HepG2 (cell line): ENCODE measurements around the gene TNFAIP2. TPM values are rescaled to one million over a fixed set of nuclear protein-coding genes. Genes with fewer than 3 reads are reported as not detected.

Experiments used
- AHR ChIP-seq: IDR thresholded peaks from 2 replicates; pipeline ENCODE4 v1.6.1; 2018; ENCODE audit warnings: missing genetic modification reagents, missing compliant biosample characterization
- ATF1 ChIP-seq: IDR thresholded peaks from 2 replicates; pipeline ENCODE4 v1.6.1; 2016; ENCODE audit warnings: mild to moderate bottlenecking, control low read depth
- DMAP1 ChIP-seq: IDR thresholded peaks from 2 replicates; pipeline ENCODE4 v1.6.1; 2016
- EP300 ChIP-seq, 3 experiments: sonication (generic) in 1 of 3; formaldehyde crosslinking in 1 of 3; IDR thresholded peaks; 2 replicates each; pipeline versions ENCODE4 v1.5.1 to v1.6.1; 2011 to 2020; ENCODE audit warnings: low read depth in 2 of 3, low read length in 2 of 3, borderline replicate concordance in 1 of 3, improper control_type of control experiment in 1 of 3, mild to moderate bottlenecking in 1 of 3, missing genetic modification reagents in 1 of 3, moderate library complexity in 1 of 3
- HBP1 ChIP-seq: IDR thresholded peaks from 2 replicates; pipeline ENCODE4 v1.6.1; 2016; ENCODE audit warnings: low read depth, control low read depth
- HOXA5 ChIP-seq: sonication (generic); formaldehyde crosslinking; IDR thresholded peaks from 2 replicates; pipeline ENCODE4 v1.4.0; 2020; ENCODE audit warnings: missing genetic modification reagents
- NFATC3 ChIP-seq: sonication (generic); formaldehyde crosslinking; IDR thresholded peaks from 2 replicates; pipeline ENCODE4 v1.5.1; 2020; ENCODE audit warnings: mild to moderate bottlenecking, missing genetic modification reagents
- POGZ ChIP-seq: sonication (generic); formaldehyde crosslinking; IDR thresholded peaks from 2 replicates; pipeline ENCODE4 v1.4.0; 2020; ENCODE audit warnings: mild to moderate bottlenecking, missing genetic modification reagents
- SALL1 ChIP-seq: sonication (generic); formaldehyde crosslinking; IDR thresholded peaks from 2 replicates; pipeline ENCODE4 v1.8.0; 2022; ENCODE audit warnings: mild to moderate bottlenecking, missing genetic modification reagents
- SMAD1 ChIP-seq: sonication (generic); formaldehyde crosslinking; IDR thresholded peaks from 2 replicates; pipeline ENCODE4 v1.4.0; 2020; ENCODE audit warnings: missing genetic modification reagents, low read depth, mild to moderate bottlenecking, borderline replicate concordance
- XRCC5 ChIP-seq: fragments of 200-400 bp; formaldehyde crosslinking; optimal IDR thresholded peaks from 2 replicates; pipeline ENCODE3; 2017; ENCODE audit warnings: mild to moderate bottlenecking, low read length
- ZBTB42 ChIP-seq: sonication (generic); formaldehyde crosslinking; IDR thresholded peaks from 2 replicates; pipeline ENCODE4 v1.5.0; 2020; ENCODE audit warnings: mild to moderate bottlenecking, missing genetic modification reagents
- ZNF33A ChIP-seq: sonication (generic); formaldehyde crosslinking; IDR thresholded peaks from 2 replicates; pipeline ENCODE4 v1.5.1; 2020; ENCODE audit warnings: missing genetic modification reagents, mild to moderate bottlenecking, moderate library complexity, borderline replicate concordance
- ZNF430 ChIP-seq: sonication (generic); formaldehyde crosslinking; IDR thresholded peaks from 2 replicates; pipeline ENCODE4 v1.9.0; 2021; ENCODE audit warnings: mild to moderate bottlenecking, missing genetic modification reagents
- ZNF7 ChIP-seq: IDR thresholded peaks from 2 replicates; pipeline ENCODE4 v1.6.1; 2016; ENCODE audit warnings: missing biosample characterization, missing genetic modification reagents
- ZNF770 ChIP-seq: sonication (generic); formaldehyde crosslinking; IDR thresholded peaks from 2 replicates; pipeline ENCODE4 v1.5.0; 2020; ENCODE audit warnings: mild to moderate bottlenecking, missing genetic modification reagents
- ZSCAN20 ChIP-seq: sonication (generic); formaldehyde crosslinking; IDR thresholded peaks from 2 replicates; pipeline ENCODE4 v1.4.0; 2020; ENCODE audit warnings: missing genetic modification reagents, mild to moderate bottlenecking, borderline replicate concordance
- polyA plus RNA-seq, 8 experiments: library from polyadenylated mRNA; depleted of rRNA in 3 of 8; stranded (reverse) in 7 of 8; unstranded in 1 of 8; fragments of >200 nt; fragmentation: Illumina TruSeq in 4 of 8; extraction: Trizol in 4 of 8; gene quantifications; 2 replicates each; pipeline versions ENCODE4 v1.2.1 to v1.2.3, GENCODE V29; 2011 to 2016; ENCODE audit warnings: low read depth in 4 of 8, missing spikeins in 1 of 8, mixed read lengths in 1 of 8; ENCODE audit not compliant: insufficient read depth in 1 of 8
- total RNA-seq, 5 experiments: library from RNA; depleted of rRNA; stranded (reverse); fragments of >200 nt; fragmentation: Illumina TruSeq; extraction: Trizol; gene quantifications; 2 replicates each; pipeline ENCODE4 v1.2.3, GENCODE V29; 2016; ENCODE audit warnings: low read depth in 1 of 5
- TF ChIP-seq, protein P1 (sequence below): sonication (generic); formaldehyde crosslinking; conservative IDR thresholded peaks from 2 replicates; pipeline ENCODE4 v1.4.0; 2020; ENCODE audit warnings: missing genetic modification reagents
- TF ChIP-seq, protein P2 (sequence below): sonication (generic); formaldehyde crosslinking; IDR thresholded peaks from 2 replicates; pipeline ENCODE4 v1.4.0; 2020; ENCODE audit warnings: missing genetic modification reagents
- TF ChIP-seq, protein P3 (sequence below): sonication (generic); formaldehyde crosslinking; IDR thresholded peaks from 2 replicates; pipeline ENCODE4 v1.5.0; 2020; ENCODE audit warnings: mild to moderate bottlenecking, missing genetic modification reagents

The TNFAIP2 gene
- total and polyA plus RNA-seq, 2 of the 13 experiments (the other 11 are each of a cell fraction or from before 2014, with no cell fraction given): 0.46 to 1.5 TPM

GRCh38 chr14:103103461-103104388, 19.5 kb upstream of the TNFAIP2 start (continued):
- TF ChIP-seq, protein P1, sequence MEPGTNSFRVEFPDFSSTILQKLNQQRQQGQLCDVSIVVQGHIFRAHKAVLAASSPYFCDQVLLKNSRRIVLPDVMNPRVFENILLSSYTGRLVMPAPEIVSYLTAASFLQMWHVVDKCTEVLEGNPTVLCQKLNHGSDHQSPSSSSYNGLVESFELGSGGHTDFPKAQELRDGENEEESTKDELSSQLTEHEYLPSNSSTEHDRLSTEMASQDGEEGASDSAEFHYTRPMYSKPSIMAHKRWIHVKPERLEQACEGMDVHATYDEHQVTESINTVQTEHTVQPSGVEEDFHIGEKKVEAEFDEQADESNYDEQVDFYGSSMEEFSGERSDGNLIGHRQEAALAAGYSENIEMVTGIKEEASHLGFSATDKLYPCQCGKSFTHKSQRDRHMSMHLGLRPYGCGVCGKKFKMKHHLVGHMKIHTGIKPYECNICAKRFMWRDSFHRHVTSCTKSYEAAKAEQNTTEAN: peak; percentile 69
- peak; percentile 32; the same call in 1 of the 2 replicates for TF ChIP-seq ZNF430 (CRISPR knock-in tag)
- TF ChIP-seq, protein P2, sequence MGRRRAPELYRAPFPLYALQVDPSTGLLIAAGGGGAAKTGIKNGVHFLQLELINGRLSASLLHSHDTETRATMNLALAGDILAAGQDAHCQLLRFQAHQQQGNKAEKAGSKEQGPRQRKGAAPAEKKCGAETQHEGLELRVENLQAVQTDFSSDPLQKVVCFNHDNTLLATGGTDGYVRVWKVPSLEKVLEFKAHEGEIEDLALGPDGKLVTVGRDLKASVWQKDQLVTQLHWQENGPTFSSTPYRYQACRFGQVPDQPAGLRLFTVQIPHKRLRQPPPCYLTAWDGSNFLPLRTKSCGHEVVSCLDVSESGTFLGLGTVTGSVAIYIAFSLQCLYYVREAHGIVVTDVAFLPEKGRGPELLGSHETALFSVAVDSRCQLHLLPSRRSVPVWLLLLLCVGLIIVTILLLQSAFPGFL (CRISPR knock-in tag): no peak
- no peak for TF ChIP-seq HOXA5 (CRISPR knock-in tag)
- 0 out of 2 replicates have a peak, but pooled peaks have one; percentile 21 for TF ChIP-seq DMAP1 (CRISPR knock-in tag)
- TF ChIP-seq, protein P3, sequence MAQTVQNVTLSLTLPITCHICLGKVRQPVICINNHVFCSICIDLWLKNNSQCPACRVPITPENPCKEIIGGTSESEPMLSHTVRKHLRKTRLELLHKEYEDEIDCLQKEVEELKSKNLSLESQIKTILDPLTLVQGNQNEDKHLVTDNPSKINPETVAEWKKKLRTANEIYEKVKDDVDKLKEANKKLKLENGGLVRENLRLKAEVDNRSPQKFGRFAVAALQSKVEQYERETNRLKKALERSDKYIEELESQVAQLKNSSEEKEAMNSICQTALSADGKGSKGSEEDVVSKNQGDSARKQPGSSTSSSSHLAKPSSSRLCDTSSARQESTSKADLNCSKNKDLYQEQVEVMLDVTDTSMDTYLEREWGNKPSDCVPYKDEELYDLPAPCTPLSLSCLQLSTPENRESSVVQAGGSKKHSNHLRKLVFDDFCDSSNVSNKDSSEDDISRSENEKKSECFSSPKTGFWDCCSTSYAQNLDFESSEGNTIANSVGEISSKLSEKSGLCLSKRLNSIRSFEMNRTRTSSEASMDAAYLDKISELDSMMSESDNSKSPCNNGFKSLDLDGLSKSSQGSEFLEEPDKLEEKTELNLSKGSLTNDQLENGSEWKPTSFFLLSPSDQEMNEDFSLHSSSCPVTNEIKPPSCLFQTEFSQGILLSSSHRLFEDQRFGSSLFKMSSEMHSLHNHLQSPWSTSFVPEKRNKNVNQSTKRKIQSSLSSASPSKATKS: no peak
- TF ChIP-seq ZNF7: 0 out of 2 replicates have a peak, but pooled peaks have one; percentile 29
- TF ChIP-seq XRCC5: peak; percentile 84
- no peak for TF ChIP-seq ZNF33A
- no peak for TF ChIP-seq ZNF770
- peak; percentile 46; the same call in 1 of the 2 replicates for TF ChIP-seq HBP1 (CRISPR knock-in tag)
- peak; percentile 91 for TF ChIP-seq ZSCAN20
- TF ChIP-seq ZBTB42 (CRISPR knock-in tag): no peak; the same call in 1 of the 2 replicates
- no peak for TF ChIP-seq AHR
- no peak for TF ChIP-seq ATF1
- no peak for TF ChIP-seq NFATC3
- peak; percentile 43; the same call in 1 of the 2 replicates for TF ChIP-seq POGZ (CRISPR knock-in tag)
- TF ChIP-seq EP300 (IDR thresholded peaks at IDR 0.05; ENCODE audit: low read depth in 2 of 2, low read length in 2 of 2): 0 out of 4 replicates have a peak, but pooled peaks of 1 of the 2 experiments have one; percentile 17
- no peak for TF ChIP-seq EP300 (CRISPR knock-in tag; IDR thresholded peaks at IDR 0.05; ENCODE audit: borderline replicate concordance)
- peak; percentile 80 for TF ChIP-seq SALL1 (CRISPR knock-in tag)
- TF ChIP-seq SMAD1: no peak
